Measurements from ENCODE around the gene CD46. TPM values are rescaled to one million over a fixed set of nuclear protein-coding genes. Genes with fewer than 3 reads are reported as not detected.
A peak's percentile ranks its signal among the peaks of the same experiment; 100 is the strongest.
"Not testable (repeated sequence)": the region's sequence is repeated elsewhere in the genome, so short reads cannot be mapped to it uniquely, and the experiment has no call there.

Gene CD46
- total and polyA plus RNA-seq, 8 donors, result 208 to 342 (median 264) TPM

DNA sequence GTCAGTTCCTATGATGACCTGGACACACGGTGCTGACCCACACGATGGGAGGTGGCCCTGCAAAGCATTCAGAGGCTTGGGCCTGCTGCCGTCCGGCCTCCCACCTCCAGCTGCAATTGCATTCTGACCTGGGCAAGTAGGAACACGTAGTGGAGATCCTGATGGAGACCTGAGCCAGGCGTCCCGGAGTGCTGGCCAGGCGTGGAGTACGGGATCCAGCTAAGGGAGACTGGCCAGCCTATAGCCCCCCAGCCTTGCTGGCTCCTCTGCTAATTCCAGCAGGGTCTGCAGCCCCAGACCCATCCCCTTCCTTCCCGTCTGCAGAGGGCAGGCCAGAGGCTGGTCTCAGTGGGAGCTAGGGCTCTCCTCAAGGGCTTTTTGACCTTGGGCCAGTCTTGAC lies 11.2 kb downstream of the CD46 start:
- H3K36me3 ChIP-seq, result peaks cover 4 to 86% of the 10 kb centered on the region in 2 donors
- TF ChIP-seq, protein P1, sequence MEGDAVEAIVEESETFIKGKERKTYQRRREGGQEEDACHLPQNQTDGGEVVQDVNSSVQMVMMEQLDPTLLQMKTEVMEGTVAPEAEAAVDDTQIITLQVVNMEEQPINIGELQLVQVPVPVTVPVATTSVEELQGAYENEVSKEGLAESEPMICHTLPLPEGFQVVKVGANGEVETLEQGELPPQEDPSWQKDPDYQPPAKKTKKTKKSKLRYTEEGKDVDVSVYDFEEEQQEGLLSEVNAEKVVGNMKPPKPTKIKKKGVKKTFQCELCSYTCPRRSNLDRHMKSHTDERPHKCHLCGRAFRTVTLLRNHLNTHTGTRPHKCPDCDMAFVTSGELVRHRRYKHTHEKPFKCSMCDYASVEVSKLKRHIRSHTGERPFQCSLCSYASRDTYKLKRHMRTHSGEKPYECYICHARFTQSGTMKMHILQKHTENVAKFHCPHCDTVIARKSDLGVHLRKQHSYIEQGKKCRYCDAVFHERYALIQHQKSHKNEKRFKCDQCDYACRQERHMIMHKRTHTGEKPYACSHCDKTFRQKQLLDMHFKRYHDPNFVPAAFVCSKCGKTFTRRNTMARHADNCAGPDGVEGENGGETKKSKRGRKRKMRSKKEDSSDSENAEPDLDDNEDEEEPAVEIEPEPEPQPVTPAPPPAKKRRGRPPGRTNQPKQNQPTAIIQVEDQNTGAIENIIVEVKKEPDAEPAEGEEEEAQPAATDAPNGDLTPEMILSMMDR (IDR thresholded peaks at IDR 0.05), result no peak
- H3K4me3 ChIP-seq, result no peak overlapping the region
- H3K27ac ChIP-seq, result no peak overlapping the region
- no peaks in the 10 kb centered on the region for H3K27me3 ChIP-seq
- ATAC-seq (peak; percentile 19), DNase-seq (peak in 1 of 4 donors; percentile 50)
- intact Hi-C loops (cut with DNase I), result no loop called here
- H3K9me3 ChIP-seq, result no peaks in the 10 kb centered on the region
- H3K4me1 ChIP-seq, result no peaks in the 10 kb centered on the region

DNA sequence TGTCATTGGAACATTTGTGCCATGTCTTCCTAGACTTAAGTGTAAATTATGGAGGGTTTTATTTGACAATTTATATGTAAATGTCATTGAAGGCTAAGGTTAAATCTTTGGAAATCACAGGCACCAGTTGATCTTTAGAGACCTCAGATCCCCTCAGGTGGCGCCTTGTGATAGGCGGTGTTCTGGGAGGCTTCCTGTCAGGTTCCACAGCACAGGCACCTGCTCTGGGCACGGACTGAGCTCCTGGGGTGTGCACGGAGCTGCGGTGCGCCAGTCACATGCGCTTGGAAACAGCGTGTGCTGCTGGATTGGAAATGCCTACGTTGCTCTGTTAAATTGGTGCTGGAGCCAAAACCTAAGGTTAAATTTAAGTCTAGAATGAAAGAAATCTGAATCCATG lies 12.1 kb downstream of the CD46 start:
- intact Hi-C loops (cut with DNase I), result no loop called here
- Histone ChIP-seq H3K9me3 (no peaks in the 10 kb centered on the region), H3K4me3 (no peak overlapping the region), H3K4me1 (no peaks in the 10 kb centered on the region), H3K36me3 (peaks cover 4 to 86% of the 10 kb centered on the region in 2 donors), H3K27ac (no peak overlapping the region), H3K27me3 (no peaks in the 10 kb centered on the region)
- no peak for ATAC-seq
- TF ChIP-seq, protein P1 (IDR thresholded peaks at IDR 0.05), result no peak
- no peak for DNase-seq

GRCh38 chr1:207766569-207766968 lies 14.7 kb downstream of the CD46 start:
- TF ChIP-seq, protein P1 (IDR thresholded peaks at IDR 0.05), result no peak
- intact Hi-C loops (cut with DNase I), result no loop called here
- H3K27me3 ChIP-seq, result no peaks in the 10 kb centered on the region
- no peak overlapping the region for H3K27ac ChIP-seq
- DNase-seq (no peak), ATAC-seq (no peak)
- peaks cover 0 to 8% of the 10 kb centered on the region in 2 donors for H3K9me3 ChIP-seq
- H3K4me3 ChIP-seq, result no peak overlapping the region
- H3K36me3 ChIP-seq, result peaks cover 0 to 86% of the 10 kb centered on the region in 2 donors
- H3K4me1 ChIP-seq, result no peaks in the 10 kb centered on the region

- H3K36me3 ChIP-seq, result peaks cover 0 to 59% of the 10 kb centered on the region in 2 donors
- H3K4me3 ChIP-seq; intact Hi-C loops (cut with DNase I): not testable (repeated sequence)
Measured at GRCh38 chr1:207770514-207770913, 18.7 kb downstream of the CD46 start.

DNA sequence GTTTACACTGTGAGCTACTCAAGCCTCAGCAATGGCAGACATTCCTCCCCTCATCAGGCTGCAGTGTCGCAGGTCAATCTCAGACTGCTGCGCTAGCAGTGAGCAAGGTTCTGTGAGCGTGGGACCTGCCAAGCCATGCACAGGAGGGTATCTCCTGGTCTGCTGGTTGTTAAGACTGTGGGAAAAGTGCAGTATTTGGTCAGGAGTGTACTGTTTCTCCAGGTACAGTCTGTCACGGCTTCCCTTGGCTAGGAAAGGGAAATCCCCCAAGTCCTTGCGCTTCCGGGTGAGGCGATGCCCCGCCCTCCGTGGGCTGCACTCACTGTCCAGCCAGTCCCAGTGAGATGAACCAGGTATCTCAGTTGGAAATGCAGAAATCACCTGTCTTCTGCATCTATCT lies 24.2 kb downstream of the CD46 start:
- ATAC-seq; intact Hi-C loops (cut with DNase I): not testable (repeated sequence)

More at GRCh38 chr1:207770514-207770913, 18.7 kb downstream of the CD46 start:
- ATAC-seq, H3K4me1 ChIP-seq, H3K27ac ChIP-seq, DNase-seq, H3K27me3 ChIP-seq: not testable (repeated sequence)
- peaks cover 0 to 10% of the 10 kb centered on the region in 2 donors for H3K9me3 ChIP-seq

DNA sequence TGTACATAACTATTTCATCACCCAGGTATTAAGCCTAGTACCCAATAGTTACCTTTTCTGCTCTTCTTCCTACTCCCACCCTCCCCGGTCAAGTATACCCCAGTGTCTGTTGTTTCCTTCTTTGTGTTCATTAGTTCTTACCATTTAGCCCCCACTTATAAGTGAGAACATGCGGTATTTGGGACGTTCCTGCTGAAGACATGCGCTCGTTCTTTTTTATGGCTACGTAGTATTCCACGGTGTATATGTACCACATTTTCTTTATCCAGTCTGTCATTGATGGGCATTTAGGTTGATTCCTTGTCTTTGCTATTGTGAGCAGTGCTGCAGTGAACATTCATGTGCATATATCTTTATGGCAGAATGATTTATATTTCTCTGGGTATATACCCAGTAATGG lies 25.6 kb downstream of the CD46 start:
- intact Hi-C loops (cut with DNase I); H3K4me1 ChIP-seq; H3K4me3 ChIP-seq; H3K9me3 ChIP-seq; ATAC-seq; DNase-seq; H3K27me3 ChIP-seq; H3K27ac ChIP-seq: not testable (repeated sequence)
- H3K36me3 ChIP-seq, result peaks cover 0 to 53% of the 10 kb centered on the region in 2 donors

More for the DNA sequence above, 24.2 kb downstream of the CD46 start:
- not testable (repeated sequence) for H3K27me3 ChIP-seq, H3K4me1 ChIP-seq, H3K9me3 ChIP-seq, H3K27ac ChIP-seq, H3K4me3 ChIP-seq
- peak in 1 of 4 donors; percentile 52 for DNase-seq
- H3K36me3 ChIP-seq, result peaks cover 0 to 59% of the 10 kb centered on the region in 2 donors

- ATAC-seq (no peak), DNase-seq (no peak)
- no peaks in the 10 kb centered on the region for H3K4me1 ChIP-seq
- intact Hi-C loops (cut with DNase I), result no loop called here
- peaks cover 0 to 62% of the 10 kb centered on the region in 2 donors for H3K36me3 ChIP-seq
- no peak overlapping the region for H3K4me3 ChIP-seq
- no peaks in the 10 kb centered on the region for H3K27me3 ChIP-seq
- H3K27ac ChIP-seq, result no peak overlapping the region
- H3K9me3 ChIP-seq, result no peaks in the 10 kb centered on the region
- TF ChIP-seq, protein P1 (IDR thresholded peaks at IDR 0.05), result no peak
Measured at GRCh38 chr1:207779008-207779407, 27.2 kb downstream of the CD46 start.
